ENCODE measurements around the gene KICS2.

The KICS2 gene

GRCh38 chr12:64190140-64190539 is 32.0 kb downstream of the KICS2 start:
- no peaks in the 10 kb centered on the region for H3K9me3 ChIP-seq (ENCODE audit: control insufficient read depth in 1 of 2, low read length in 2 of 2)
- no peak overlapping the region for H3K4me3 ChIP-seq (ENCODE audit: low read depth in 1 of 2, low read length in 2 of 2)
- no peak overlapping the region for H3K27ac ChIP-seq (ENCODE audit: low read length)
- no peaks in the 10 kb centered on the region for H3K27me3 ChIP-seq (ENCODE audit: low read depth, low read length)
- peaks cover 0 to 5% of the 10 kb centered on the region in 2 donors for H3K36me3 ChIP-seq (ENCODE audit: control insufficient read depth in 1 of 2, insufficient read depth in 2 of 2, low read length in 2 of 2)
- H3K4me1 ChIP-seq (ENCODE audit: control insufficient read depth in 1 of 2, insufficient read depth in 2 of 2, low read length in 2 of 2) = no peaks in the 10 kb centered on the region

- Histone ChIP-seq H3K27me3 (ENCODE audit: low read depth, low read length) (no peaks in the 10 kb centered on the region), H3K27ac (ENCODE audit: low read length) (no peak overlapping the region), H3K4me1 (ENCODE audit: control insufficient read depth in 1 of 2, insufficient read depth in 2 of 2, low read length in 2 of 2) (no peaks in the 10 kb centered on the region), H3K36me3 (ENCODE audit: control insufficient read depth in 1 of 2, insufficient read depth in 2 of 2, low read length in 2 of 2) (peaks cover 0 to 5% of the 10 kb centered on the region in 2 donors), H3K4me3 (ENCODE audit: low read depth in 1 of 2, low read length in 2 of 2) (no peak overlapping the region), H3K9me3 (ENCODE audit: control insufficient read depth in 1 of 2, low read length in 2 of 2) (no peaks in the 10 kb centered on the region)
Measured at GRCh38 chr12:64189530-64189929, 32.6 kb downstream of the KICS2 start.

GRCh38 chr12:64187794-64188193 is 34.3 kb downstream of the KICS2 start:
- H3K27me3 ChIP-seq (ENCODE audit: low read depth, low read length) = no peaks in the 10 kb centered on the region
- no peaks in the 10 kb centered on the region for H3K36me3 ChIP-seq (ENCODE audit: control insufficient read depth in 1 of 2, insufficient read depth in 2 of 2, low read length in 2 of 2)
- H3K4me3 ChIP-seq (ENCODE audit: low read depth in 1 of 2, low read length in 2 of 2) = no peak overlapping the region
- no peaks in the 10 kb centered on the region for H3K4me1 ChIP-seq (ENCODE audit: control insufficient read depth in 1 of 2, insufficient read depth in 2 of 2, low read length in 2 of 2)
- no peaks in the 10 kb centered on the region for H3K9me3 ChIP-seq (ENCODE audit: control insufficient read depth in 1 of 2, low read length in 2 of 2)
- no peak overlapping the region for H3K27ac ChIP-seq (ENCODE audit: low read length)

- no peak overlapping the region for H3K4me3 ChIP-seq (ENCODE audit: low read depth in 1 of 2, low read length in 2 of 2)
- no peaks in the 10 kb centered on the region for H3K36me3 ChIP-seq (ENCODE audit: control insufficient read depth in 1 of 2, insufficient read depth in 2 of 2, low read length in 2 of 2)
- no peaks in the 10 kb centered on the region for H3K9me3 ChIP-seq (ENCODE audit: control insufficient read depth in 1 of 2, low read length in 2 of 2)
- H3K27ac ChIP-seq (ENCODE audit: low read length) = no peak overlapping the region
- no peaks in the 10 kb centered on the region for H3K27me3 ChIP-seq (ENCODE audit: low read depth, low read length)
- H3K4me1 ChIP-seq (ENCODE audit: control insufficient read depth in 1 of 2, insufficient read depth in 2 of 2, low read length in 2 of 2) = no peaks in the 10 kb centered on the region
Measured at GRCh38 chr12:64187370-64187769, 34.7 kb downstream of the KICS2 start.

GRCh38 chr12:64186789-64187188 is 35.3 kb downstream of the KICS2 start:
- H3K27me3 ChIP-seq (ENCODE audit: low read depth, low read length) = no peaks in the 10 kb centered on the region
- no peak overlapping the region for H3K4me3 ChIP-seq (ENCODE audit: low read depth in 1 of 2, low read length in 2 of 2)
- no peaks in the 10 kb centered on the region for H3K4me1 ChIP-seq (ENCODE audit: control insufficient read depth in 1 of 2, insufficient read depth in 2 of 2, low read length in 2 of 2)
- no peak overlapping the region for H3K27ac ChIP-seq (ENCODE audit: low read length)
- H3K9me3 ChIP-seq (ENCODE audit: control insufficient read depth in 1 of 2, low read length in 2 of 2) = no peaks in the 10 kb centered on the region
- H3K36me3 ChIP-seq (ENCODE audit: control insufficient read depth in 1 of 2, insufficient read depth in 2 of 2, low read length in 2 of 2) = no peaks in the 10 kb centered on the region

- H3K4me3 ChIP-seq (ENCODE audit: low read depth in 1 of 2, low read length in 2 of 2) = no peak overlapping the region
Measured at GRCh38 chr12:64184216-64184615, 37.9 kb downstream of the KICS2 start.

GRCh38 chr12:64181430-64182291 is 40.4 kb downstream of the KICS2 start:
- no peaks in the 10 kb centered on the region for H3K27me3 ChIP-seq (ENCODE audit: low read depth, low read length)
- H3K4me3 ChIP-seq (ENCODE audit: low read depth in 1 of 2, low read length in 2 of 2) = peak overlapping the region in 1 of 2 donors; percentile 19
- peak overlapping the region; percentile 47 for H3K27ac ChIP-seq (ENCODE audit: low read length)

More at GRCh38 chr12:64184216-64184615, 37.9 kb downstream of the KICS2 start:
- Histone ChIP-seq H3K9me3 (ENCODE audit: control insufficient read depth in 1 of 2, low read length in 2 of 2) (no peaks in the 10 kb centered on the region), H3K27me3 (ENCODE audit: low read depth, low read length) (no peaks in the 10 kb centered on the region), H3K36me3 (ENCODE audit: control insufficient read depth in 1 of 2, insufficient read depth in 2 of 2, low read length in 2 of 2) (peaks cover 0 to 4% of the 10 kb centered on the region in 2 donors), H3K27ac (ENCODE audit: low read length) (no peak overlapping the region), H3K4me1 (ENCODE audit: control insufficient read depth in 1 of 2, insufficient read depth in 2 of 2, low read length in 2 of 2) (no peaks in the 10 kb centered on the region)

GRCh38 chr12:64180951-64181350 is 41.1 kb downstream of the KICS2 start:
- Histone ChIP-seq H3K4me1 (ENCODE audit: control insufficient read depth in 1 of 2, insufficient read depth in 2 of 2, low read length in 2 of 2) (no peaks in the 10 kb centered on the region), H3K36me3 (ENCODE audit: control insufficient read depth in 1 of 2, insufficient read depth in 2 of 2, low read length in 2 of 2) (peaks cover 0 to 4% of the 10 kb centered on the region in 2 donors), H3K27me3 (ENCODE audit: low read depth, low read length) (no peaks in the 10 kb centered on the region), H3K27ac (ENCODE audit: low read length) (peak overlapping the region; percentile 47), H3K9me3 (ENCODE audit: control insufficient read depth in 1 of 2, low read length in 2 of 2) (no peaks in the 10 kb centered on the region), H3K4me3 (ENCODE audit: low read depth in 1 of 2, low read length in 2 of 2) (no peak overlapping the region)

More at GRCh38 chr12:64181430-64182291, 40.4 kb downstream of the KICS2 start:
- Histone ChIP-seq H3K36me3 (ENCODE audit: control insufficient read depth in 1 of 2, insufficient read depth in 2 of 2, low read length in 2 of 2) (peaks cover 0 to 4% of the 10 kb centered on the region in 2 donors), H3K9me3 (ENCODE audit: control insufficient read depth in 1 of 2, low read length in 2 of 2) (no peaks in the 10 kb centered on the region), H3K4me1 (ENCODE audit: control insufficient read depth in 1 of 2, insufficient read depth in 2 of 2, low read length in 2 of 2) (no peaks in the 10 kb centered on the region)

GRCh38 chr12:64178122-64178521 is 44.0 kb downstream of the KICS2 start:
- H3K27me3 ChIP-seq (ENCODE audit: low read depth, low read length) = no peaks in the 10 kb centered on the region
- H3K36me3 ChIP-seq (ENCODE audit: control insufficient read depth in 1 of 2, insufficient read depth in 2 of 2, low read length in 2 of 2) = peaks cover 0 to 4% of the 10 kb centered on the region in 2 donors
- no peaks in the 10 kb centered on the region for H3K9me3 ChIP-seq (ENCODE audit: control insufficient read depth in 1 of 2, low read length in 2 of 2)
- no peak overlapping the region for H3K4me3 ChIP-seq (ENCODE audit: low read depth in 1 of 2, low read length in 2 of 2)
- H3K27ac ChIP-seq (ENCODE audit: low read length) = no peak overlapping the region
- H3K4me1 ChIP-seq (ENCODE audit: control insufficient read depth in 1 of 2, insufficient read depth in 2 of 2, low read length in 2 of 2) = no peaks in the 10 kb centered on the region

GRCh38 chr12:64177001-64177400 is 45.1 kb downstream of the KICS2 start:
- H3K4me3 ChIP-seq (ENCODE audit: low read depth in 1 of 2, low read length in 2 of 2) = no peak overlapping the region
- no peaks in the 10 kb centered on the region for H3K4me1 ChIP-seq (ENCODE audit: control insufficient read depth in 1 of 2, insufficient read depth in 2 of 2, low read length in 2 of 2)
- no peaks in the 10 kb centered on the region for H3K9me3 ChIP-seq (ENCODE audit: control insufficient read depth in 1 of 2, low read length in 2 of 2)
- no peak overlapping the region for H3K27ac ChIP-seq (ENCODE audit: low read length)
- H3K36me3 ChIP-seq (ENCODE audit: control insufficient read depth in 1 of 2, insufficient read depth in 2 of 2, low read length in 2 of 2) = peaks cover 0 to 4% of the 10 kb centered on the region in 2 donors
- H3K27me3 ChIP-seq (ENCODE audit: low read depth, low read length) = no peaks in the 10 kb centered on the region

- no peaks in the 10 kb centered on the region for H3K4me1 ChIP-seq (ENCODE audit: control insufficient read depth in 1 of 2, insufficient read depth in 2 of 2, low read length in 2 of 2)
- no peaks in the 10 kb centered on the region for H3K9me3 ChIP-seq (ENCODE audit: control insufficient read depth in 1 of 2, low read length in 2 of 2)
- H3K36me3 ChIP-seq (ENCODE audit: control insufficient read depth in 1 of 2, insufficient read depth in 2 of 2, low read length in 2 of 2) = no peaks in the 10 kb centered on the region
- no peaks in the 10 kb centered on the region for H3K27me3 ChIP-seq (ENCODE audit: low read depth, low read length)
- no peak overlapping the region for H3K4me3 ChIP-seq (ENCODE audit: low read depth in 1 of 2, low read length in 2 of 2)
- no peak overlapping the region for H3K27ac ChIP-seq (ENCODE audit: low read length)
Measured at GRCh38 chr12:64175254-64175945, 46.7 kb downstream of the KICS2 start.

All from muscle layer of duodenum (tissue), 2 donors.